HG02970 (cell line): ENCODE measurements around the gene NPHP4.

Source experiments
- ATAC-seq: cut with Tn5 transposase; IDR thresholded peaks from one replicate; pipeline ENCODE4 v1.9.1; 2021; ENCODE audit warnings: mild to moderate bottlenecking, moderate library complexity, moderate number of reproducible peaks; ENCODE audit not compliant: unreplicated experiment, low FRiP score

The NPHP4 gene

DNA sequence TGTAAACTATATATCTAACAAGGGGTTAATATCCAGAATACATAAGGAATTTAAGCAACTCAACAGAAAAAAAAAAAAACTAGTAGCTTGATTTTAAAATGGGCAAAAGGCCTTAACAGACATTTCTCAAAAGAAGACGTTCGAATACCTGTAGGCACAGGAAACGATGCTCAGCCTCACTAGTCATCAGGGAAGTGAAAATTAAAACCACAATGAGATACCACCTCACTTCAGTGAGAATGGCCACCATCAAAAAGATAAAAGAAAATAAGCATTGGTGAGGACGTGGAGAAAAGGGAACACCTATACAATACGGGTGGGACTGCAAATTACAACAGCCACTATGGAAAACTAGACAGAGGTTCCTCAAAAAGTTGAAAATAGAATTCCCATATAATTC is 37.3 kb downstream of the NPHP4 start:
- no peak for ATAC-seq

DNA sequence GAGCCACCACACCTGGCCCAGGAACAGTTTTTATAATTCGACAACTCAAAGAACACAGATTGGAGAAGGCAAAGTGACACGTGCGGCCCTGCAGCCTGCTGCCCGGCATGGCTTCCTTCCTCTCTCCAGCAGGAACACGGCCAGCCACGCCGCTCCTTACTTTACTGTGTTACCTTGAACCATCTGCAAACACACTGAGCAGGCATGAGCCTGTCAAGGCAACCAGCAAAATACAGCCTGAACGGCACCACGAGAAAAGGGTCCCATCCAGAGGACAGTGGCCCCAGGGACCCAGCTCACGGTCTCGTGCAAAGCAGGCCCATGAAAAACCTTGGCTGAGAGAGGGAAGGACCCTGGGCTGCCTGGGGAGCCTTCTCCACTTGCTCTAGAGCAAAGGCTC is 38.8 kb downstream of the NPHP4 start:
- ATAC-seq, result no peak

DNA sequence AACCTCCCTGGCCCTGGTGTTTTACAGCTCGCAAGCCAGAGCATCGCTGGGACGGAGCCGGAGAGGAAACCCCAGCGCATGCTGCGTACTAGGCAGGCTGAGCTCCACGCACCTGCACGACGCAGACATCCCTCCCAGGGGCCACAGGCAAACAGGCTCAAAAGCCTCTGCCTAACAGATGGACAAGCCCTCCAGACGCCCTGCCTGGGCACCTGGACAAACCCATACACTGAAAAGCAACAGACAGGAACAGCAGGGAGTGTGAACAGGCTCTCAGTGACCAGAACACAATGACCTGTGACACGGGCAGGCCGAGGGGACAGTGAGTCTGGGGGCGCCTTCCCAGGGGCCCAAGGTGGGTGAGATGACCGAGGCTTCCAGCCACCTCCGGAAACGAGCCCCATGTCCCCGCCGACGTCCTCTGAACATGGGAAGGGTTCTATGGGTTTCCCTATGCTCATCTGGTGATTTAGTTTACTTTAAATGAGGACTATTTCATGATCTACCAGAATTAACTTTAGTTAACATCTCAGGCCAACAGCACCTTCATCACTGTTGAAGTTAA is 40.3 kb downstream of the NPHP4 start:
- ATAC-seq, result no peak

DNA sequence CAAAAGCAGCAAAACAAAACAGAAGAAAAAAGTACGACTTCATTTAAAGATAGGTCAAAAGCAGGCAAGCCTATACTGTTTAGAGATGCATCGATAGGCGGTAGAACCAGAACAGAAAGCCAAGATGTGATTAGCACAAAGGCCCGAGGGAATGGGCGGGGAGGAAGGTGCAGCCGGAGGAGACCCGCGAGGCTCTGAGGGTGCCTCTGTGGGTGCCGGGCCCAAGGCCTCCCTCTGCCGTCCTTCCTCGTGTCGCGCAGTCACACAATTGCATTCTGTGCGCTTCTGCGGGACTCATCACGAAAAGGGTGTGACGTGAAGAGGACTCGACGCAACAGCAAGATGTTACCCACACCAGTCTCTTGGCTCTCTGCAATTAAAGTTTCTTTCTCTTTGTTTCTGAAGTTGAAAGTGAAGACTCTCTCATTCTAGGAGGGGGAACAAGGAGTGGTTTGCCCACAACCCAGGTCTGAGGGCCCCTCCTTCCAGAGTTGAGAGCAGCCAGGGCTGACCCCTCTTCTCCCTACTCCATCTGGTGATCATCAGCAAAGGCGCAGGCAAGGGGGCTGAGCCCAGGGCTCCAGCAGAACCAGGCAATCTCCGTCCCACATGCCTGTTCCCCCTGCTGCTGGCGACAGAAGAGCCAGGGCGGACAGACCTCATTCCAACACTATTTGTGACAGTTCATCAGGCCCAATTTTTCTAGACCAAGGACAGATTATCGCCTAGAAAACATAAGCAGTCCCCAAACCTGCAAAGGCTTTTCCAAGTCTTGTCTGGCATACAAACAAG is 41.0 kb downstream of the NPHP4 start:
- ATAC-seq, result no peak

DNA sequence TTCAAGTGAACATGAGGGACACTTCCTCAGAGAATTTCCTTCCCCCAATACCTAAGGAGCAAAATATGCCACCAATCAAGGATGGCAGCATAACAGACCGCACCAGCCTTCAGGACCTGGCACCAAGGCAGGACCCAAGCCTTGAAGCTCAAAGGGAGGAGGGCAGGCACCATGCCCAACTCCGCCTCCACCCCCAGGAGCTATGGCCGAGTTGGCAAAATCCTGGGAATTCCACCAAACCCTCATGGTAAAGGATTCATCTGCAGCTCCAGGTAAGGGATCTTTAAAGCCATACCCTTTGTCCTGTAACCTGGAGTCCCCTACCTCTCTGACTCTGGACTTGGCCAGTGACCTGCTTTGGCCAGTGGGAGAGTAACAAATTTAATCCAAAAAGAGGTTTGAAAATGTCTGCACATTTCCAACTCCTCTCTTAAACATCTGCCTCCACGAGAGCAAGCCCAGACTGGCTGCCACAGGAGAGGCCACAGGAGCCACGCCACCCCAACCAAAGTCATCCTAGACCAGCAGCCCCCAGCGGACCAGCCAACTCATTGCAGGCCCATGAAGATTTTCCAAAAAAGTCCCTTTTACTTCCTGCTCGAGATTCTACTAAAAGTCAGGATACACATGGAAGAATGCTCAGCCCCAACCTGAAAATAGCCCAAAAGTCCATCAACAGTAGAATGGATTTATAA is 41.9 kb downstream of the NPHP4 start:
- no peak for ATAC-seq

DNA sequence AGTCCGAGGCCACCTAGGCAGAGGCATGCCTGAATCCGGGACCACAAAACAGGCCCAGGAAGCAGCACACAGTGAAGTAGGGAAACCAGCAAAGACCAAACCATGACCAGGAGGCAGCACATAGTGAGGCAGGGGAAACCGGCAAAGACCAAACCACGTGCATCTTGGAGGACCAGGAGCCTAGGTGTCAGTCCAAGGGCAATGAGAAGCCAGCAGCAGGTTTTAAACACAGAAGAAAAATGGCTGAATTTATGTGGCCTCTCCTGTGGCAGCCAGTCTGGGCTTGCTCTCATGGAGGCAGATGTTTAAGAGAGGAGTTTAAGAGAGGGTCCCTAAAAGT is 42.5 kb downstream of the NPHP4 start:
- ATAC-seq, result no peak

DNA sequence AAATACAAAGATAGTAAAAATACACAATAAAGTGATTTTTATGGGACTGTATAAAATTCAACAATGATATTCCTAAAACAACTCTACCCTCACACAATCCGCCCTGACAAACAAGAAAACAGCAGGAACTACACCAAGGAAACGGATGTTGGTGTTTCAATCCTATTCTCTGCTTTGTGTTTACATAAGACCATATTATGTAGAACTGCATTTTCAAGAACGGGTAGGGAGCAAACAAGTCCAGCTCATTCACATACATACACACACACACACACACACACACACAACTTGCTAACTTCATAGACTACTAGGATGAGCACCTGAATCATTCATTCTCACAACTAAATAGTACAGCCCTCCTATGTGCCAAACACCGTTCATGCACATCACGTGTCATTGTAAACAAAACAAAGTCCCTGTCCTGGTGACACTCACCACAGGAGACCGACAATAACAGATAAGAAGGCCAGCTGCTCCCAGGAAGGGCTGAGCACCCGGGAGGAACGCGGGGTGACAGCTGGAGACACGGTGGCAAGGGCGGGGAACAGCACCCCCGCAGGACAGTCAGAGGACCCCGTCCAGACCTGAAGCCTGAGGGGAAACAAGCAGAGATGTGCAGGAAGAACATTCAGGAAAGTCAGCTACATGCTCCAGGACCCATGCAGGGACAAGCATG is 43.0 kb downstream of the NPHP4 start:
- ATAC-seq, result no peak

DNA sequence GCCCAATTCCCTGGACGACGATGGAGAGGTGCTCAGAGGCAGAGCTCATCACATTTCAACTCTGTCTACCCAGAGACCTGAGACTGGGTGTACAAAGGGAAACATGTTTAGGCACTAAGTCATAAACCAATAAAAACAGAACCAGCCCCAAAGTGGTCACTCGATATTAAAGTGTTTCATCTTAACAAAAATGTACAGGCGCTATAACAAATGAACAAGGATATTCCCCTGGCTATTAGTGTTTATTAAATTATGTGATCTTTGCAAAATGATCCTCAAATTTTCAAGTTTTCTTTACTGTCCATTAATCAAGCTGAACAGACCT is 43.6 kb downstream of the NPHP4 start:
- ATAC-seq, result no peak

DNA sequence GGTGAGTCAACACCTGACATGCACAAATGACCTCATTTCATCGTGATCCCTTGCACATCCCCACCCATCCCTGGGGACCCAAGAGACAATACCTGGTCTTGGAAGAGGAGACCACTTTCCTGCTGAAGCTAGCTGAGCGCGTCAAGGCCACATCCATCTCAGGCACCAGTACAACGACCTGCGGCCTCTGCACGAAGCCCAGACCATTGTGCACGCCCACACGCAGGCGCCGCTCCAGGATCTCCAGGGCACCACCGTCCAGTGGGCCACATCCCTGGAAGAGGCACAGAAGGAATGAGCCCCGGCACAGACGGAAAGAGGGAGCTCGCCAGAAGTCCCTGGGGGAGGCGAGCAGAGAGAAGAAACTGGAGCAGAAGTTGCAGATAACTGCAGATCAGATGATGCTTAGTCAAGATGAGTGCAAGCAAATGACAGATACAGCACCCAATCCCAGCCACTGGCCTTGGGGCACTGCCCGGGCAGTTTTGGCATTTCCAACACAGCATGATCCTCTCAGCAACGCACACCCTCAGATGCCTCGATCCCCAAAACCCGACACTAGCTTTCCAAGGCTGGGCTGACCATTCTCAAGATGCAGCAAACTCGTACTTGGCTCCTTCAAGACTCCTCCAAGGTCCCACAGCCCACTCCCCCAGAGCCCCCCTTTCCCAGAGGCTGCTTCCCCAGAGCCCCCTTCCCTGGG is 44.1 kb downstream of the NPHP4 start:
- ATAC-seq, result no peak

DNA sequence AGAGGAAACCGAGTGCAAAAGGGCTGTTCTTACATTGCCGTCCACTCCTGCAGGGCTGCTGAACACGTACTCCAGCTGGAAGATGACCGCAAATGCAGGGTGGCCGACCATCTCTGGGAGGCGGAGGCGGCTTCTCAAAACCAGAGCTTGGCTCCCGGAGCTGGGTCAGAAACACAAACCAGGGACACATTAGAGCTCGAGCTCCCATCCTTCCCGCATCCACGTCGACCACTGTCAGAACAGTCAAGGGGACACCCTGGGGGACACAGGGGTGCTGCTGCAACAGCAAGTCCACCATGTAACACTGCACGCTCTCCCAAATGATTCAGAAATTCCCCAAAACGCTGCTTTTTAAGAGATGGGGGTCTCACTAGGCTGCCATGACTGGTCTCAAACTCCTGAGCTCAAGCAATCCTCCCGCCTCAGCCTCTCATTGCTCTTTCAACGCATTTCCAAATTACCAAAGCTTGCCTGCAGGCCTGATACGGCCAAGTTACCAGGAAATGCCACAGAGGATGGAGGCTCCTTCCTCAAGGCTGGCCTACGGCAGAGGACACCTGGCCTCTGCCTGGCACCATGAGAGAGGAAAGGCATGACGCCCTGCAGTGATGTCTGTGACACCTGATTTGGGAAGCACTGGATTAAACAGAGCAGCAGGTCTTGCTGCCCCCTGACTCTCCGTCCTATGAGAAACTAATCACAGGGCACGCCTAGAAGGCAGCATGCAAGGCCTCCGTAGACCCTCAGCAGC is 45.0 kb downstream of the NPHP4 start:
- no peak for ATAC-seq

DNA sequence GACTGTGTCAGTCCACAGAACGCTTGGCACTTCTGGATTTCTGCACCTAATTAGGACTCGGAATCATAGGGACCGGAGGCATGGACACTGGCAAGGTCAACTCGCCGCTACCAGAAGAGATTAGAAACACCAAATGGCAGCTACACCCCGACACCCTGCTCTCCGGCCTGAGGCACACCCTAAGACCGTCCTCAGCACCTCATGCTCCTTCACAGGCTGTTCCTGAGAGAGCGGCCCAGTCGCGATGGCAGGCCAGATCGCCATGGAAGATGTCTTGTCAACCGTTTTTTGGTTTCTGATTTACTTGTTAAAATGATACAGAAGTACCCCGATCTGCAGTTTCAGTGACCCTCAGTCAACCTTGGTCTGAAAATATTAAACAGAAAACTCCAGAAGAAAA is 46.8 kb downstream of the NPHP4 start:
- no peak for ATAC-seq

DNA sequence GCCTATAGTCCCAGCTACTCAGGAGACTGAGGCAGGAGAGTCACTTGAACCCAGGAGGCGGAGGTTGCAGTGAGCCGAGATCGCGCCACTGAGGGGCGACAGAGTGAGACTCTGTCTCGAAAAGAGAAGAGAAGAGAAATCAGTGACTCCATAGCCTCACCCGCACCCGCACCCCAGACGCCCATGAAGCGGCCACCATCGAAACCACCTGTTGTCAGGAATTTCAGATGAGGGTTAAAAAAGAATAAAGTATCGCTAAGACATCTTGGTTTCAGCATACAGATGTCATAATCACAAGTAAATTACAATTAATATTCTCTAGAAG is 47.4 kb downstream of the NPHP4 start:
- no peak for ATAC-seq

DNA sequence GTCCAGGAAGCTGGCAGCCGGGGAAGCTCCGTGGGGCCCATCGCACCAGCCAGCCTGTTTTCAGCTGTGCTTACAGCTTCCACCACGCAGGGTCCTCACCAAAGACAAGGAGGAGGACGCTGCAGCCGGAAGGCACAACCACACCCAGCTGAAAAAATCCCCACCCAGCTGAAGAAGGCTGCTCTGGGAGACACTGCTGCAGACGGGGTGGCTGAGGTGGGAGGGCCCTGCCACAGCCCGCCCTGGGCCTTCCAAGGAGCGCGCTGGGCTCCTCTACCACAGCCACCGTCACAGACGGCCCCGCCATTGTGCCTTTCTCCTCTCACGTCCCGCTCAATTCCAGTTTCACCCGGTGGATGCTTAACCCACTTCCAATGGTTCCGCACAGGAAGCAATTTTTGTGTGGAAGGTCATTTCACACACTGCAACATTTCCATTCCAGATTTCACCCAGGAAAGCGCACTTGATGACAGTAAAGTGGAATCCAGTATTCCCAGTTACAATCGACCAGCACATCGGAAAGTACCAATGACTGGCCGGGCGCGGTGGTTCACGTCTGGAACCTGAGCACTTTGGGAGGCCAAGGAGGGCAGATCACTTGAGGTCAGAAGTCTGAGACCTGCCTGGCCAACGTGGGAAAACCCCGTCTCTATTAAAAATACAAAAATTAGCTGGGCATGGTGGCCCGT is 47.9 kb downstream of the NPHP4 start:
- no peak for ATAC-seq

DNA sequence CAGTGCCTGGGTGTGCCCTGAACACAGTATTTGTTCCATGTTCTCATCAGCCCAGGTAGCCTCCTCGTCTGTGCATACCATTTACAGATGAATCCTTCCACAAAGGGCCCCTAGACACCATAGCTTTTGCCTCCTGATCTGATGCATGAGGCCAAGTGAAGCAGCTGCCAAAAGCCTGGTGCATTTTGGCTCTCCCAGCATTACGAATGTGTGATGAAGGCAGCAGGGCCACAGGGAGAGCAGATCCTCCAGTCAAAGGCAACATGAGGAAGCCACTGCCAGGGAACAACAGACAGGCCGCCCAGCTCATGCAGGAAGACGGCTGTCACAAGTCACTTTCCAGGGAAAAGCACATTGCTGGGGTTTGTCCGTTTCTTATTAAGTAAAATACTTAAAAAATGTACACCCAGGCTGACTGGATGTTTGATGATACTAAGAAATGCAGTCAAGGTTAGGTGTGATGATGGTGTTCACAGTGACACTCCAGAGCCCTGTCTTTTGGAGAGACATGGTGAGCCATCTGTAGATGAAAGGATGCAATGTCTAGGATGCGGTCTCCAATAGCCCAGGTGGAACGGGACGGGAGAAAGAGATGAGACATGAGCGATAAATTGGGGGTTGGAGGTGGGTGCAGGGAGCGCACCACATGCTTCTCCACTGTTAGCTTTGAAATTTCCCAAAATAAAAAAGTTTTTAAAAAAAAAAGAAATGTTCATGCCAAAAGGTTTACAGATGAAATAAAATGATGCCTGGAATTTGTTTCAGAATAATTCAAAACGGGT is 48.7 kb downstream of the NPHP4 start:
- no peak for ATAC-seq

DNA sequence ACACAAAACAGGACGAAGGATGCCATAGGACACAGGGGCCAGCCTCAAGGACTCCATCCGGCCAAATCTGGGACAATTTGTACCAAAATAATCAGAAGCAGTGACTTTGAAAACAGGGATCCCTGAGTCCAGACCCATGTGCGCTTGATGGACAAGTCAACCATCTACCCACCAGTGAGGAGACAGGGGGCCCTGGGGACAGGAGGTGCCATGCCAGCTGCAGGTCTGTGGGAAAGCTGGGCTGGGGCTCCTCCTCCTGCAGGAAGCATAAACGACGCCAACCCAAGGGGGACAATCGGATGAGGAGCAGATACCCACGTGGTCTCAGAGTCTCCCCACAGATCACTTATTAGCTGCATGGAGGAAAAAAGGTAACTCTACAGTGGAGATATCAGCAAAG is 50.6 kb downstream of the NPHP4 start:
- ATAC-seq, result no peak

DNA sequence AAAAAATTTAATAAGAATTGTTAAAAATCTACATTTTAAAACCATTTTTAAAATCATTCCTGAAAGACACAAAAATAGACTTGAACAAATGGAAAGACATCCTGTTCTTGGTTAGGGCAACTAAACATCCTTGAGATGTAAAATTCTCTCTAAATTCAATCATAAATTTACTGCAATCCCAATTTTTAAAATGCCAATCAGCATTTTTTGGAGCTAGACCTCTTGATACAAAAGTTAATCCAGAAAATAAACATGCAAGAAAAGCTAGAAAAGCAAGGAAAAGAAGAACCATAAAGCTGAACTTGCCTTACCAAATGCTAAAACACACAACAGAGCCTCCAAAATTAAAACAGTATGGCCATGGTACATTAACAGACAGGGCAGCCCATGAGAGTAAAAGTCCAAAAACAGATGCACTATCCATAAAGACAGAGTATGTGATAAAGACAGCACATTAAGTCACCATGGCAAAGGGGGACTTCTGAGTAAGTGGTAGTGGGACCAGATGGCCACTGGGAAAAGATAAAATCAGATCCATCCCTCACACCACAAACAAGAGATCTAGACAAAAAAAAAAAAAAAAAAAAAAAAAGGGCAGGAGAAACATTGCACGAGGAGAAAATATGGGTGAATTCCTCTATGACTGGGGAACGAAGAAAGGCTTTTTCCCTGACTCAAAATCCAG is 51.4 kb downstream of the NPHP4 start:
- ATAC-seq, result no peak

DNA sequence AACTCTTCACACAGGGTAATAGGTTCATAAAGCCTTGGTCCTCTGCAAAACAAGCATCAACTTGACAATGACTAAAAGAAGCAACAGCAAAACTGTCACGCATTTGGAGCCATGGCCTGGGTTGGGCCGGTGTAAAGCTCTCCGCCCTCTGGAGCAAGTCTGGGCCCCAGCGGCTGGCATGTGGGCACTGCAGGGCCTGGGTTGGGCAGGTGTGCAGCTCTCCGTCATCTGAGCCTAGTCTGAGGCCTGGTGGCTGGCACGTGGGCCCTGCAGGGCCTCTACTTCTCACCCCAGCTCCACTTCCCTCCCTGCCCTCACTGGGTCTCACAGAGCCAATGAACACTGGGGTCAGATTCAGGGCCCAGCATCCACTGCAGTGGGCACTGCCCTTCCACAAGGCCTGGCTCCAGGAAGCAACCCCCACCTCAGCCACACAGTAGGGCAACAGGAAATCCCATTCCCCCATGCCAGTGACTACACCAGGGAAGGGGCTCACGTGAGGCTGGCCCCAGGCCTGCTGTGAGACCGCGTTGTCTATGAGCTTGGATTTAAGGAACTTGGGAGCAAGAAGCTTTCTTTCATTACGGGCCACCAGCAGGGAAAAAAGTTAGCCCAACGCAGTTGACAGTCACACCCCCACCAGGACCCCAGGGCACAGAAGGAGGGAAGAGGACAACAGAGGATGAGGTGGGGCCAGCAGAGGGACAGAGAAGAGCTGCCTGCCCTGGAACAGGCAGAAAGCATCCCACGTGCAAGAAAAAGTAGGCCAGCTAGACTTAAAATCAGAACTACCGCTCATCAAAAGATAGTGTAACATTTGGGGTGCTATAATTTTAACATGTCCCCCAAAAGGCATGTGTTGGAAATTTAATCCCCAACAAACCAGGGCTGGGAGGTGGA is 52.7 kb downstream of the NPHP4 start:
- ATAC-seq, result no peak
